GM12878 (cell line): ENCODE measurements around the gene TLE3. TPM values are rescaled to one million over a fixed set of nuclear protein-coding genes. Genes with fewer than 3 reads are reported as not detected.

Source experiments
- ATAC-seq: fragments of 200-7000 bp; cut with Tn5 transposase; 3 replicates; pipeline ENCODE4 v1.9.1; 2020; ENCODE audit warnings: mild to moderate bottlenecking, moderate library complexity
- BruUV-seq: library from RNA; stranded (reverse); fragments of 400-500 nt; replicated peaks from 2 replicates; lab custom pipeline; 2021; lab: Mats Ljungman, UMichigan
- CTCF ChIA-PET: fragments of 300-600 bp; sonication (Branson Sonifier 250); formaldehyde crosslinking; extraction: SDS; loops from one replicate; lab custom pipeline; 2021; ENCODE audit warnings: inconsistent platforms; lab: Yijun Ruan, JAX
- POLR2A ChIA-PET: fragments of 350-600 bp; formaldehyde crosslinking; extraction: SDS; loops from one replicate; lab custom pipeline; 2021; ENCODE audit warnings: inconsistent platforms; lab: Charles Lee
- RAD21 ChIA-PET: fragments of 300-600 bp; sonication (Branson Sonifier 250); formaldehyde crosslinking; loops from one replicate; lab custom pipeline; 2023; ENCODE audit warnings: antibody characterized with exemption; ENCODE audit not compliant: unreplicated experiment; lab: Charles Lee
- SMC1A ChIA-PET: fragments of 300-600 bp; sonication (Branson Sonifier 250); formaldehyde crosslinking; loops from one replicate; lab custom pipeline; 2023; ENCODE audit not compliant: unreplicated experiment, uncharacterized antibody; lab: Charles Lee
- DNase-seq: peaks from one replicate; pipeline ENCODE4 v3.0.0-alpha.2; 2011; ENCODE audit warnings: low read depth, low spot score
- FAIRE-seq: peaks from 3 replicates; lab custom pipeline; 2011; peaks lifted over from hg19 to GRCh38; lab: Jason Lieb, UNC
- H2AFZ ChIP-seq: 2 replicates; pipeline ENCODE4 v1.6.0; 2011; ENCODE audit warnings: low read depth, low read length, control low read depth; ENCODE audit not compliant: control insufficient read depth
- H3K27ac ChIP-seq: 2 replicates; pipeline ENCODE4 v1.5.1; 2011; ENCODE audit warnings: control low read depth; ENCODE audit not compliant: control insufficient read depth, insufficient read depth
- H3K27me3 ChIP-seq, 2 experiments: replicated peaks in 1 of 2; 2 replicates each; pipeline versions ENCODE4 v1.6.0 to v1.6.1; 2011; ENCODE audit warnings: low read length in 1 of 2; ENCODE audit not compliant: control insufficient read depth in 2 of 2, insufficient read depth in 2 of 2
- H3K36me3 ChIP-seq, 2 experiments: 2 replicates each; pipeline ENCODE4 v1.5.1; 2011; ENCODE audit warnings: low read length in 1 of 2; ENCODE audit not compliant: control insufficient read depth in 2 of 2, insufficient read depth in 2 of 2
- H3K4me1 ChIP-seq: 2 replicates; pipeline ENCODE4 v1.6.1; 2011; ENCODE audit warnings: mild to moderate bottlenecking, low read length, moderate library complexity, mixed read lengths; ENCODE audit not compliant: control insufficient read depth, insufficient read depth
- H3K4me2 ChIP-seq: 2 replicates; pipeline ENCODE4 v1.6.0; 2011; ENCODE audit warnings: control low read depth; ENCODE audit not compliant: control insufficient read depth, insufficient read depth
- H3K4me3 ChIP-seq: fragments of 200-600 bp; sonication (generic); 2 replicates; pipeline ENCODE4 v1.5.1; 2016
- H3K79me2 ChIP-seq: 2 replicates; pipeline ENCODE4 v1.6.0; 2011; ENCODE audit warnings: low read length; ENCODE audit not compliant: control insufficient read depth, insufficient read depth
- H3K9ac ChIP-seq: 2 replicates; pipeline ENCODE4 v1.8.0; 2011; ENCODE audit warnings: low read length, control low read depth, mixed read lengths; ENCODE audit not compliant: control insufficient read depth, insufficient read depth
- H3K9me3 ChIP-seq: replicated peaks from 3 replicates; pipeline ENCODE4 v1.5.1; 2011; ENCODE audit warnings: mild to moderate bottlenecking, low read length; ENCODE audit not compliant: control insufficient read depth, insufficient read depth
- H4K20me1 ChIP-seq: 2 replicates; pipeline ENCODE4 v1.6.0; 2011; ENCODE audit not compliant: control insufficient read depth, insufficient read depth
- MTA3 ChIP-seq: IDR thresholded peaks from 2 replicates; pipeline ENCODE4 v1.6.1; 2012; ENCODE audit warnings: low read length, inconsistent platforms, borderline replicate concordance
- NKRF ChIP-seq: fragments of 450-650 bp; conservative IDR thresholded peaks from 2 replicates; pipeline ENCODE4 v1.6.1; 2017; ENCODE audit warnings: mild to moderate bottlenecking, moderate library complexity
- SMAD5 ChIP-seq: IDR thresholded peaks from 2 replicates; pipeline ENCODE4 v1.6.1; 2016; ENCODE audit warnings: antibody characterized with exemption, low read depth
- WGBS: methylation state at CpG from one replicate; pipeline ENCODE4 v1.1.6; 2016; ENCODE audit warnings: low lambda C conversion rate; ENCODE audit not compliant: insufficient replicate concordance, insufficient coverage; ENCODE audit errors: missing lambda C conversion rate; 5-methylcytosine and 5-hydroxymethylcytosine counted together
- in situ Hi-C: fragments of 300-500 bp; cut with MboI; formaldehyde crosslinking; loops from 9 replicates; pipeline ENCODE4 v1.14.3; 2018; ENCODE audit warnings: mixed read lengths
- intact Hi-C: fragments of 100-400 bp; cut with micrococcal nuclease; formaldehyde crosslinking; loops from one replicate; pipeline ENCODE4 v1.14.2; 2022; ENCODE audit not compliant: unreplicated experiment
- polyA plus RNA-seq, 11 experiments: library from polyadenylated mRNA; depleted of rRNA in 4 of 11; unstranded in 6 of 11; stranded (reverse) in 5 of 11; fragments of >200 nt; fragmentation: Nextera tagmentation in 4 of 11; fragmentation: Illumina TruSeq in 1 of 11; extraction: Ambion mirVana in 4 of 11; extraction: Trizol in 1 of 11; gene quantifications; 1 replicate in 1 of 11; 2 replicates in 10 of 11; pipeline versions ENCODE4 v1.2.1 to v1.2.3, GENCODE V29; 2011 to 2016; ENCODE audit warnings: inconsistent platforms in 2 of 11, missing spikeins in 2 of 11, low read depth in 1 of 11
- total RNA-seq, 4 experiments: library from RNA; depleted of rRNA in 3 of 4; stranded (reverse); fragments of >200 nt in 3 of 4; fragmentation: Illumina TruSeq in 1 of 4; extraction: Trizol in 1 of 4; gene quantifications; 2 replicates each; pipeline versions ENCODE4 v1.2.1 to v1.2.3, GENCODE V29; 2013 to 2021

TLE3 gene
- total and polyA plus RNA-seq, 10 of the 15 experiments (the other 5 are each of a cell fraction or from before 2014, with no cell fraction given), result 1.2 to 65.5 (median 9.7) TPM

GRCh38 chr15:70053716-70054229, 43.9 kb downstream of the TLE3 start:
- in situ Hi-C loops, result no loop called here
- ChIA-PET POLR2A (no interaction called here), CTCF (interaction anchor here (1.0 kb wide), 1 partner anchor 12 kb away, joined by 3 read pairs; no protein-coding TSS in a partner anchor), RAD21 (no interaction called here), SMC1A (interaction anchor here (0.8 to 1.4 kb wide), 2 partner anchors 18 to 291 kb away, joined by 4 read pairs; no protein-coding TSS in a partner anchor)
- BruUV-seq, result no TSS peak
- H2AFZ ChIP-seq, result no peak overlapping the region
- no peaks in the 10 kb centered on the region for H3K9me3 ChIP-seq
- H3K9ac ChIP-seq, result no peak overlapping the region
- FAIRE-seq, result no peak
- 83% methylated on average over 11 of the region's 11 CpGs for WGBS
- no peak overlapping the region for H3K4me3 ChIP-seq
- peaks cover 39 to 52% of the 10 kb centered on the region in 2 experiments for H3K36me3 ChIP-seq
- H3K27ac ChIP-seq, result no peak overlapping the region
- no peaks in the 10 kb centered on the region for H3K4me1 ChIP-seq
- no peaks in the 10 kb centered on the region for H4K20me1 ChIP-seq
- H3K27me3 ChIP-seq, result no peaks in the 10 kb centered on the region
- intact Hi-C loops, result no loop called here
- DNase-seq, result no peak
- no peak for TF ChIP-seq MTA3
- TF ChIP-seq SMAD5, result no peak
- TF ChIP-seq, all 136 proteins: peak for 0
- H3K4me2 ChIP-seq, result no peak overlapping the region
- no peaks in the 10 kb centered on the region for H3K79me2 ChIP-seq
- ATAC-seq, result no peak

- Histone ChIP-seq H3K9ac (no peak overlapping the region), H3K27ac (no peak overlapping the region), H3K36me3 (peaks cover 39 to 48% of the 10 kb centered on the region in 2 experiments), H3K4me2 (no peak overlapping the region), H2AFZ (no peak overlapping the region), H3K4me1 (no peaks in the 10 kb centered on the region), H3K27me3 (no peaks in the 10 kb centered on the region), H3K4me3 (no peak overlapping the region), H3K79me2 (no peaks in the 10 kb centered on the region), H3K9me3 (no peaks in the 10 kb centered on the region), H4K20me1 (no peaks in the 10 kb centered on the region)
- 91% methylated on average over 15 of the region's 15 CpGs for WGBS
- ChIA-PET RAD21 (no interaction called here), POLR2A (no interaction called here), SMC1A (interaction anchor here (0.8 to 1.4 kb wide), 2 partner anchors 17 to 291 kb away, joined by 4 read pairs; no protein-coding TSS in a partner anchor), CTCF (interaction anchor here (1.0 kb wide), 1 partner anchor 11 kb away, joined by 3 read pairs; no protein-coding TSS in a partner anchor)
- FAIRE-seq (no peak), DNase-seq (no peak), ATAC-seq (no peak)
- intact Hi-C loops, result no loop called here
- in situ Hi-C loops, result no loop called here
- no peak for TF ChIP-seq NKRF
- BruUV-seq, result no TSS peak
Observed at GRCh38 chr15:70053001-70053715, 44.6 kb downstream of the TLE3 start.
